NT2/D1 (cell line): Measurements from ENCODE around the gene PPM1B.

Experiments used
- SUZ12 ChIP-seq: IDR thresholded peaks from 2 replicates; pipeline ENCODE4 v1.6.1; 2011; ENCODE audit not compliant: insufficient read length, insufficient read depth; ENCODE audit errors: extremely low read depth
- YY1 ChIP-seq: IDR thresholded peaks from 2 replicates; pipeline ENCODE4 v1.6.1; 2011; ENCODE audit not compliant: insufficient read length, insufficient read depth
- ZNF274 ChIP-seq: IDR thresholded peaks from 2 replicates; pipeline ENCODE4 v1.6.1; 2011; ENCODE audit warnings: mild to moderate bottlenecking, low read depth, low read length

DNA sequence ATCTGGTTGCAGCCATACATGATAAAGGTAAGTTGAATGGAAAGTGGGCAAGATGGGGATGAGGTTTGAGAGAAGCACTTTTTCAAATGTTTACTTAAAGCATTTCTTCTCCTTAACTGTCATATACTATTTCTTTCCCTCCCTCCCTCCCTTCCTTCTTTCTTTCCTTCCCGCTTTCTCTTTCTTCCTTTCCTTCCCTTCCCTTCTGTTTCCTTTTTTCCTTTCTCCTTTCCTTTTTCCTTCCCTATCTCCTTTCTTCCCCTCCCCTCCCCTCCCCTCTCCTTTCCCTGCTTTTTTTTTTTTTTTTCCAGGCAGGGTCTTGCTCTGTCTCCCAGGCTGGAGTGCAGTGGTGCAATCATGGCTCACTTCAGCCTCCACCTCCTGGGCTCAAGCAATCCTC, 112.2 kb downstream of the PPM1B start:
- TF ChIP-seq YY1 (no peak), ZNF274 (no peak), SUZ12 (no peak)
